Panc1 (cell line): ENCODE measurements around the gene RNASE2. TPM values are rescaled to one million over a fixed set of nuclear protein-coding genes. Genes with fewer than 3 reads are reported as not detected.

ENCODE experiments used
- ATAC-seq: fragments of 200-7000 bp; cut with Tn5 transposase; 2 replicates; pipeline ENCODE4 v1.9.1; 2020; ENCODE audit warnings: mild to moderate bottlenecking, moderate library complexity
- BruUV-seq: library from RNA; stranded (reverse); fragments of 400-500 nt; replicated peaks from 2 replicates; lab custom pipeline; 2021; lab: Mats Ljungman, UMichigan
- CTCF ChIA-PET: fragments of 300-600 bp; sonication (Branson Sonifier 250); formaldehyde crosslinking; loops from one replicate; lab custom pipeline; 2022; ENCODE audit warnings: antibody characterized with exemption; lab: Charles Lee
- POLR2A ChIA-PET: fragments of 300-600 bp; sonication (Branson Sonifier 250); formaldehyde crosslinking; loops from one replicate; lab custom pipeline; 2022; ENCODE audit warnings: antibody characterized with exemption; lab: Charles Lee
- DNase-seq: peaks from one replicate; pipeline ENCODE4 v3.0.0-alpha.2; 2010; ENCODE audit warnings: low read depth, low spot score
- H3K27ac ChIP-seq: 2 replicates; pipeline ENCODE4 v1.5.1; 2011; ENCODE audit warnings: mild to moderate bottlenecking, low read length, inconsistent platforms
- H3K27me3 ChIP-seq: fragments of 200-500 bp; sonication (Bioruptor generic); 2 replicates; pipeline ENCODE4 v1.6.0; 2014; ENCODE audit warnings: low read length, inconsistent platforms; ENCODE audit not compliant: control insufficient read depth, insufficient read depth
- H3K36me3 ChIP-seq: fragments of 200-500 bp; sonication (Bioruptor generic); 2 replicates; pipeline ENCODE4 v1.5.1; 2014; ENCODE audit warnings: inconsistent platforms, mild to moderate bottlenecking, low read length, moderate library complexity; ENCODE audit not compliant: control insufficient read depth, insufficient read depth
- H3K4me1 ChIP-seq: 2 replicates; pipeline ENCODE4 v1.5.1; 2011; ENCODE audit warnings: inconsistent platforms, mild to moderate bottlenecking, low read length, moderate library complexity; ENCODE audit not compliant: control insufficient read depth, insufficient read depth
- H3K4me3 ChIP-seq, 2 experiments: 2 replicates each; pipeline ENCODE4 v1.5.1; 2011 to 2012; ENCODE audit warnings: low read depth in 2 of 2, low read length in 2 of 2, mild to moderate bottlenecking in 2 of 2, inconsistent platforms in 1 of 2, moderate library complexity in 1 of 2
- H3K9me3 ChIP-seq: fragments of 200-500 bp; sonication (Bioruptor generic); 2 replicates; pipeline ENCODE4 v1.5.1; 2014; ENCODE audit warnings: low read depth, mild to moderate bottlenecking, inconsistent platforms, low read length, moderate library complexity; ENCODE audit not compliant: control insufficient read depth, insufficient read depth
- POLR2AphosphoS5 ChIP-seq: IDR thresholded peaks from 2 replicates; pipeline ENCODE4 v1.6.1; 2012; ENCODE audit warnings: mild to moderate bottlenecking, low read depth, low read length, moderate library complexity
- SIN3A ChIP-seq: IDR thresholded peaks from 2 replicates; pipeline ENCODE4 v1.6.1; 2012; ENCODE audit warnings: low read depth, mild to moderate bottlenecking, low read length, moderate library complexity, borderline replicate concordance; ENCODE audit not compliant: insufficient read depth
- TCF7L2 ChIP-seq: IDR thresholded peaks from 2 replicates; pipeline ENCODE4 v1.6.1; 2011; ENCODE audit warnings: mild to moderate bottlenecking, low read depth, low read length, inconsistent platforms
- in situ Hi-C: cut with HindIII; loops from 2 replicates; pipeline ENCODE4 v1.10.0; 2016; ENCODE audit warnings: low sequenced_read_pairs, low pct_unique_long_range_greater_than_20kb
- intact Hi-C: fragments of 100-400 bp; cut with micrococcal nuclease; formaldehyde crosslinking; loops from one replicate; pipeline ENCODE4 v1.10.0; 2022; ENCODE audit not compliant: unreplicated experiment
- total RNA-seq: library from RNA; stranded (reverse); gene quantifications from one replicate; pipeline ENCODE4 v1.2.1, GENCODE V29; 2021; ENCODE audit not compliant: unreplicated experiment
- TF ChIP-seq, protein P1 (sequence below), 2 experiments: IDR thresholded peaks; 2 replicates each; pipeline ENCODE4 v1.6.1; 2011 to 2012; ENCODE audit warnings: low read depth in 2 of 2, control low read depth in 1 of 2, low read length in 1 of 2, mild to moderate bottlenecking in 1 of 2, moderate library complexity in 1 of 2; ENCODE audit not compliant: insufficient read depth in 1 of 2
- TF ChIP-seq, protein P2 (sequence below): fragments of 450-650 bp; IDR thresholded peaks from 2 replicates; pipeline ENCODE4 v1.5.1; 2017; ENCODE audit warnings: mild to moderate bottlenecking

Gene RNASE2
- total RNA-seq, 1 experiment from 2014 or later = not detected

DNA sequence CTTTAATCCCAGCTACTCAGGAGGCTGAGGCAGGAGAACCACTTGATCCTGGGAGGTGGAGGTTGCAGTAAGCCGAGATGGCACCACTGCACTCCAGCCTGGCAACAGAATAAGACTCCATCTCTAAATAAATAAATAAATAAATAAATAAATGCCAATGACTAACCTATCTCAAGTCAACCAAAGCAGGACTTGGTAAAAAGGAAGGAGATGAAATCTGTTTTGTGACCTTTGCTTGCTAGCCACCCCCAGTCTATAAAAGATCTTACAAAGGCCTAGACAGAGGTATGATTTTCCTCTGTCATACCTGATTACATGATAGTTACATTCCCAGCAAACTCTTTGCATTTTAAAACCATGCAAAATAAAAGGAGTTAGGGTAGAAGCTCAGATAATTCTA is 21.0 kb downstream of the RNASE2 start:
- Histone ChIP-seq H3K27ac (no peak overlapping the region), H3K27me3 (no peaks in the 10 kb centered on the region), H3K9me3 (no peaks in the 10 kb centered on the region), H3K36me3 (no peaks in the 10 kb centered on the region), H3K4me1 (no peaks in the 10 kb centered on the region), H3K4me3 (no peak overlapping the region)
- no TSS peak for BruUV-seq
- ATAC-seq (no peak), DNase-seq (no peak)
- intact Hi-C loops (no loop called here), in situ Hi-C loops (no loop called here)
- ChIA-PET CTCF (no interaction called here), POLR2A (no interaction called here)
- no peak for TF ChIP-seq POLR2AphosphoS5
- TF ChIP-seq TCF7L2 = no peak
- no peak for TF ChIP-seq SIN3A

DNA sequence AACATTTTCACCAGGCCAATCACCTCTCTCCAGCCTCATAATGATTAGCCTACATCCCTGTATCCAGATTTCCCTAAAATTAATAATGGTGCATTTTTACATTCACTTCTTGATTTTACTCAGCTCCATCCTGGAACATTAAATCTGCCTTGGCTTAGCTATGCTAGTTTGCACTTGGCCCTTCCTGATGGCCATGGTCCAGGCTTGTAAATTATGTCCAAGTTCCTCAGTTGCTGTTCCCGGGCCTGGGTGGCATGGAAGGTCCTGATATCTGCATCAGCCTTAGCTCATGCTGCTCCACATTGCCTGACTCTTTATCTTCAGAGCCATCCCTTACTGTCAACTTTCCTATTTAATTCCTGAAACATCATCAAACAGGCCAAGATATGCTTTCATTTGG is 23.4 kb downstream of the RNASE2 start:
- DNase-seq (no peak), ATAC-seq (no peak)
- Histone ChIP-seq H3K9me3 (no peaks in the 10 kb centered on the region), H3K27ac (no peak overlapping the region), H3K36me3 (no peaks in the 10 kb centered on the region), H3K27me3 (no peaks in the 10 kb centered on the region), H3K4me3 (no peak overlapping the region), H3K4me1 (no peaks in the 10 kb centered on the region)
- intact Hi-C loops (no loop called here), in situ Hi-C loops (no loop called here)
- TF ChIP-seq SIN3A (no peak), POLR2AphosphoS5 (no peak), TCF7L2 (no peak)
- TF ChIP-seq, protein P1, sequence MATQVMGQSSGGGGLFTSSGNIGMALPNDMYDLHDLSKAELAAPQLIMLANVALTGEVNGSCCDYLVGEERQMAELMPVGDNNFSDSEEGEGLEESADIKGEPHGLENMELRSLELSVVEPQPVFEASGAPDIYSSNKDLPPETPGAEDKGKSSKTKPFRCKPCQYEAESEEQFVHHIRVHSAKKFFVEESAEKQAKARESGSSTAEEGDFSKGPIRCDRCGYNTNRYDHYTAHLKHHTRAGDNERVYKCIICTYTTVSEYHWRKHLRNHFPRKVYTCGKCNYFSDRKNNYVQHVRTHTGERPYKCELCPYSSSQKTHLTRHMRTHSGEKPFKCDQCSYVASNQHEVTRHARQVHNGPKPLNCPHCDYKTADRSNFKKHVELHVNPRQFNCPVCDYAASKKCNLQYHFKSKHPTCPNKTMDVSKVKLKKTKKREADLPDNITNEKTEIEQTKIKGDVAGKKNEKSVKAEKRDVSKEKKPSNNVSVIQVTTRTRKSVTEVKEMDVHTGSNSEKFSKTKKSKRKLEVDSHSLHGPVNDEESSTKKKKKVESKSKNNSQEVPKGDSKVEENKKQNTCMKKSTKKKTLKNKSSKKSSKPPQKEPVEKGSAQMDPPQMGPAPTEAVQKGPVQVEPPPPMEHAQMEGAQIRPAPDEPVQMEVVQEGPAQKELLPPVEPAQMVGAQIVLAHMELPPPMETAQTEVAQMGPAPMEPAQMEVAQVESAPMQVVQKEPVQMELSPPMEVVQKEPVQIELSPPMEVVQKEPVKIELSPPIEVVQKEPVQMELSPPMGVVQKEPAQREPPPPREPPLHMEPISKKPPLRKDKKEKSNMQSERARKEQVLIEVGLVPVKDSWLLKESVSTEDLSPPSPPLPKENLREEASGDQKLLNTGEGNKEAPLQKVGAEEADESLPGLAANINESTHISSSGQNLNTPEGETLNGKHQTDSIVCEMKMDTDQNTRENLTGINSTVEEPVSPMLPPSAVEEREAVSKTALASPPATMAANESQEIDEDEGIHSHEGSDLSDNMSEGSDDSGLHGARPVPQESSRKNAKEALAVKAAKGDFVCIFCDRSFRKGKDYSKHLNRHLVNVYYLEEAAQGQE (IDR thresholded peaks at IDR 0.05; ENCODE audit: insufficient read depth in 1 of 2, low read depth in 2 of 2, low read length in 1 of 2) = no peak
- TF ChIP-seq, protein P2, sequence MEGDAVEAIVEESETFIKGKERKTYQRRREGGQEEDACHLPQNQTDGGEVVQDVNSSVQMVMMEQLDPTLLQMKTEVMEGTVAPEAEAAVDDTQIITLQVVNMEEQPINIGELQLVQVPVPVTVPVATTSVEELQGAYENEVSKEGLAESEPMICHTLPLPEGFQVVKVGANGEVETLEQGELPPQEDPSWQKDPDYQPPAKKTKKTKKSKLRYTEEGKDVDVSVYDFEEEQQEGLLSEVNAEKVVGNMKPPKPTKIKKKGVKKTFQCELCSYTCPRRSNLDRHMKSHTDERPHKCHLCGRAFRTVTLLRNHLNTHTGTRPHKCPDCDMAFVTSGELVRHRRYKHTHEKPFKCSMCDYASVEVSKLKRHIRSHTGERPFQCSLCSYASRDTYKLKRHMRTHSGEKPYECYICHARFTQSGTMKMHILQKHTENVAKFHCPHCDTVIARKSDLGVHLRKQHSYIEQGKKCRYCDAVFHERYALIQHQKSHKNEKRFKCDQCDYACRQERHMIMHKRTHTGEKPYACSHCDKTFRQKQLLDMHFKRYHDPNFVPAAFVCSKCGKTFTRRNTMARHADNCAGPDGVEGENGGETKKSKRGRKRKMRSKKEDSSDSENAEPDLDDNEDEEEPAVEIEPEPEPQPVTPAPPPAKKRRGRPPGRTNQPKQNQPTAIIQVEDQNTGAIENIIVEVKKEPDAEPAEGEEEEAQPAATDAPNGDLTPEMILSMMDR = no peak
- BruUV-seq = no TSS peak
- POLR2A ChIA-PET = no interaction called here
- CTCF ChIA-PET = no interaction called here

DNA sequence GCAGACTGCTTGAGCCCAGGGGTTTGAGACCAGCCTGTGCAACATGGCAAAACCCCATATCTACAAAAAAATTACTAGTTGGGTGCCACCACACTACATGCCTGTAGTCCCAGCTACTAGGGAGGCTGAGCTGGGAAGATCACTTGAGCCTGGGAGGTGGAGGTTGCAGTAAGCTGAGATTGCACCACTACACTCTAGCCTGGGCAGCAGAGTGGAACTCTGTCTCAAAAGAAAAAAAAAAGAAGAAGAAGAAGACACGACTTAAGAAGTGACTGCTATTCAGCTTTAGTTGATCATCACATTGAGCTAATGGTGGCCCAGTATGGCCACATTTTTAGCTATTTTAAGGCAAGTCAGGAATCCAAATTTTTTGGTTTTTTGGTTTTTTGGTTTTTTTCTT is 25.6 kb downstream of the RNASE2 start:
- TF ChIP-seq, protein P1 (IDR thresholded peaks at IDR 0.05; ENCODE audit: insufficient read depth in 1 of 2, low read depth in 2 of 2, low read length in 1 of 2) = no peak
- TF ChIP-seq, protein P2 = no peak
- TF ChIP-seq SIN3A (no peak), TCF7L2 (no peak), POLR2AphosphoS5 (no peak)
- Histone ChIP-seq H3K36me3 (no peaks in the 10 kb centered on the region), H3K9me3 (no peaks in the 10 kb centered on the region), H3K4me3 (no peak overlapping the region), H3K27ac (no peak overlapping the region), H3K4me1 (no peaks in the 10 kb centered on the region), H3K27me3 (no peaks in the 10 kb centered on the region)
- no TSS peak for BruUV-seq
- no peak for DNase-seq
- POLR2A ChIA-PET = interaction anchor here (0.5 kb wide), 1 partner anchor 112 kb away, joined by 3 read pairs; no protein-coding TSS in a partner anchor
- ATAC-seq = no peak
- in situ Hi-C loops (no loop called here), intact Hi-C loops (no loop called here)
- CTCF ChIA-PET = no interaction called here
